Cardiac fibroblast (primary cell): ENCODE measurements around the gene TGFB2.

Source experiments
- DNase-seq, 2 donors: peaks; one replicate each; pipeline versions ENCODE4 v3.0.0 to v3.0.0-alpha.2; 2010; ENCODE audit warnings: low read depth in 2 of 2
- H3K4me3 ChIP-seq, 2 donors: replicated peaks in 1 of 2; 1 replicate in 1 of 2; 2 replicates in 1 of 2; pipeline ENCODE4 v1.5.1; 2011; ENCODE audit warnings: low read depth in 2 of 2, low read length in 2 of 2, mild to moderate bottlenecking in 2 of 2, moderate library complexity in 1 of 2
- CTCF ChIP-seq: IDR thresholded peaks from one replicate; pipeline ENCODE4 v1.5.1; 2011; ENCODE audit warnings: low read depth, mild to moderate bottlenecking, low read length, inconsistent platforms

The TGFB2 gene

GRCh38 chr1:218435528-218435927 lies 90.4 kb downstream of the TGFB2 start:
- TF ChIP-seq CTCF, result no peak
- no peak overlapping the region for H3K4me3 ChIP-seq
- DNase-seq, result no peak

- no peak for TF ChIP-seq CTCF
- DNase-seq, result no peak
- no peak overlapping the region for H3K4me3 ChIP-seq
These were observed 91.2 kb downstream of the TGFB2 start for GRCh38 chr1:218436346-218436745.

- DNase-seq, result no peak
- no peak for TF ChIP-seq CTCF
- no peak overlapping the region for H3K4me3 ChIP-seq
These were observed 91.9 kb downstream of the TGFB2 start for GRCh38 chr1:218436997-218437396.

GRCh38 chr1:218439541-218440295 lies 94.6 kb downstream of the TGFB2 start:
- DNase-seq, result peak in 1 of 2 donors; percentile 28
- TF ChIP-seq CTCF, result no peak

GRCh38 chr1:218443255-218443654 lies 98.1 kb downstream of the TGFB2 start:
- no peak overlapping the region for H3K4me3 ChIP-seq
- no peak for TF ChIP-seq CTCF
- no peak for DNase-seq

More at GRCh38 chr1:218439541-218440295, 94.6 kb downstream of the TGFB2 start:
- no peak overlapping the region for H3K4me3 ChIP-seq

GRCh38 chr1:218444173-218444572 lies 99.0 kb downstream of the TGFB2 start:
- TF ChIP-seq CTCF, result no peak
- DNase-seq, result no peak
- H3K4me3 ChIP-seq, result no peak overlapping the region

GRCh38 chr1:218444588-218444987 lies 99.5 kb downstream of the TGFB2 start:
- DNase-seq, result no peak
- H3K4me3 ChIP-seq, result no peak overlapping the region
- TF ChIP-seq CTCF, result no peak
